HG03442 (cell line): ENCODE data around the gene ENTPD3.
"Not testable (repeated sequence)": the region's sequence is repeated elsewhere in the genome, so short reads cannot be mapped to it uniquely, and the experiment has no call there.

Experiments
- ATAC-seq: cut with Tn5 transposase; IDR thresholded peaks from one replicate; pipeline ENCODE4 v1.9.1; 2021; ENCODE audit warnings: mild to moderate bottlenecking, moderate library complexity; ENCODE audit not compliant: unreplicated experiment

ENTPD3 gene

GRCh38 chr3:40458473-40458872 is 71.5 kb downstream of the ENTPD3 start:
- no peak for ATAC-seq

DNA sequence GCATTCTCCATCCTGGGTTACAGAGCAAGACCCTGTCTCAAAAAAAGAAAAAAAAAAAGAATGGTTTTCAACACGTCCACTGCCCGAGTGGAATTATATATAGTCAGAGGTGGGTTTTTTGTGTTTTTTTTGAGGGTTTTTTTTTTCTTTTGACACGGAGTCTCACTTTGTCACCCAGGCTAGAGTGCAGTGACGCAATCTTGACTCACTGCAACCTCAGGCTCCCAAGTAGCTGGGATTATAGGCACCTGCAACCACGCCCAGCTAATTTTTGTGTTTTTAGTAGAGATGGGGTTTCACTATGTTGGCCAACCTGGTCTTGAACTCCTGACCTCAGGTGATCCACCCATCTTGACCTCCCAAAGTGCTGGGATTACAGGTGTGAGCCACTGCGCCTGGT is 73.5 kb downstream of the ENTPD3 start:
- not testable (repeated sequence) for ATAC-seq

DNA sequence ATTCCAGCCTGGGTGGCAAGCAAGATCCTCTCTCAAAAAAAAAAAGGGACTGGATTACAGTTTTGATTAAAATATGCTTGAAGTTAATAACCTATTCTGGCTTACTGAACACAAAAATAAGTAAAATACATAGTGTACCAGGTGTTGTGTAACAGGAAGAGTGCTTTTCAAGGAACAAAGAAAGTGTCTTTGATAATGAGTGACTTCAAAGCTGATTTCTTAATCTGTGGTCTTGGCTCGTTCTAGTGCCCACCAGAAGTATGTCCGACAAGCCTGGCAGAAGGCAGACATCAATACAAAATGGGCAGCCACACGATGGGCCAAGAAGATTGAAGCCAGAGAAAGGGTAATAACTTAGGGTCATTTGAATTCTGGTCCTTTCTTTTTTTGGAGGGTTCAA is 74.2 kb downstream of the ENTPD3 start:
- ATAC-seq = no peak

- ATAC-seq = not testable (repeated sequence)
Measured at GRCh38 chr3:40462838-40463237, 75.9 kb downstream of the ENTPD3 start.

DNA sequence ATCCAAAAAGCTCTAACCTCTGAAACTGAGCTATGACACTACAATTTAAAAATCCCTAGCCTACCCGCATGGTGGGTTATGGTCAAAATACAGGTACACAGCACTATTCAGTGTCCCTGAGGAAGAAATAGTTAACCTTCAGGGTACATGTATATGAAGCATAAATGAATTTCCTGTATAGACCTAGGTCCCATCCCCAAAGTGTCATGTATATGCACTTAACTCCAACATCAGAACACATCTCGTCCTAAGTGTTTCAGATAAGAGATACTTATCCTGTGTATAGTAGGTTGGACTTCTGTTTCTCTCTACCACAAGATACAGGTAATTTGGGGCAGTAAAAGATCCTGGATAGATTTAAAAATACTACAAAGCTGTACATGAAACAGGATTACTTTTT is 76.6 kb downstream of the ENTPD3 start:
- ATAC-seq = no peak

GRCh38 chr3:40464339-40465110 is 77.5 kb downstream of the ENTPD3 start:
- no peak for ATAC-seq

DNA sequence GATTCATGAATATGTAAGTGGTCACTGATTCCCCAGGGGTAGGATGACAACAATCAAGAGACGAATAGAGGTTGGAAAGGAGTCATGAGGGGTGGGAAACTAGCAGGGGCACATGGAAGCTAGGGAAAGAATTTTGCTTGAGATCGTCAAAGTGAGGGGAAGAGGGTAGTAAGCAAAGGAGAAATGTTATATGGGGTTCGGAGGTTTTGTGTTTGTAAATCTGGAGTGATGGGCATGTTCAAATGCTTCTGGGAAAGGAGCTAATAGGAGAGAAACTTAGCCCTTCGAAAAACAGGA is 78.1 kb downstream of the ENTPD3 start:
- no peak for ATAC-seq

GRCh38 chr3:40465456-40465855 is 78.5 kb downstream of the ENTPD3 start:
- ATAC-seq = no peak

- no peak for ATAC-seq
Measured at GRCh38 chr3:40468018-40468417, 81.0 kb downstream of the ENTPD3 start.

DNA sequence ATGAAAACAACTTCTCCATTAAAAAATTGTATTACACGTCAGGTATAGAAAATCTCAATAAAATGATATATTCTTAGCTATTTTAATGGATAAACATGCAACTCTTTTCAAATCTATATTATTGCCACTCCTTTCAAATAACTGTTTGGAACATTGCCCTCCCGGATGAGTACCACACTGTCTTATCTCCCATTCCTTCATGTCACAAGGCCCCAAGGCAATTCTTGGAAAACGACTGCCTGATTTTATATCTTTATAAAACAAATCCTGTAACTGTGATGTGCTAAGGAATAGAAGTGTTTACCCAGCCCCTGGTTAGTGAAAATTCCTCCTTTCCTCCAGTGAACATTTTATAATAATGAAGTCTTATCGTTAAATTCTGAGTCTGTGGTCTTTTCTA is 83.7 kb downstream of the ENTPD3 start:
- ATAC-seq = no peak

- peak; percentile 86 for ATAC-seq
Measured at GRCh38 chr3:40476478-40477470, 89.8 kb downstream of the ENTPD3 start, which contains the start of gene ZNF619. Gene ZNF619 (plus strand): TSS chr3:40477122. CDS start chr3:40477980, 858 bp downstream.

DNA sequence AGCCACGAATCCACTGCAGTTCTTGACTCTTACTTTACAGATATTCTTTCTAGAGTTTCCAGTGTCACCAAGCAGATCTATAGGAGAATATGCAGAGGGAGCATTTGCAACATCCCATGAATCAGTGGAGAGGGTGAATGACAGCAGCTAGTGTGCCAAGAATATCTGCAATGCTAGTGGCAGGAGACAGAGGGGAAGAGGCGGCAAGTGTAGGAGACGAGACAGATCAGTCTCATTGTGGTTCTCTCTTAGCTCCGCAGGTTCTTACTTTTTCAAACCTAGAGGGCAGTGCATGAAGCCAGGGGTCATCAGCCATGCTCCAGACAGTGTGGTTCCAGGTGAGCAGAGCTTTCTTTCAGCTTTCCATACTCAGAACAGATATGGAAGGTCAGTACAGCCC is 90.7 kb downstream of the ENTPD3 start:
- no peak for ATAC-seq
